SU-DHL-6 (cell line): ENCODE data around the gene KCNMB2.

Experiments used
- H2AFZ ChIP-seq: fragments of 200-600 bp; sonication (generic); 2 replicates; pipeline ENCODE4 v1.6.1; 2014; ENCODE audit warnings: low read depth, mild to moderate bottlenecking, moderate library complexity, mixed read lengths, antibody characterized with exemption, low read length; ENCODE audit not compliant: severe bottlenecking
- H3F3A ChIP-seq: fragments of 200-600 bp; shearing (Covaris generic); 2 replicates; pipeline ENCODE4 v1.6.0; 2016; ENCODE audit warnings: antibody characterized with exemption, mild to moderate bottlenecking; ENCODE audit not compliant: insufficient read depth
- H3K27ac ChIP-seq: fragments of 200-600 bp; sonication (generic); 2 replicates; pipeline ENCODE4 v1.5.1; 2016; ENCODE audit warnings: low read depth, mild to moderate bottlenecking, low read length, moderate library complexity, mixed read lengths
- H3K27me3 ChIP-seq: fragments of 200-600 bp; sonication (generic), shearing (Covaris generic); 2 replicates; pipeline ENCODE4 v1.6.0; 2014; ENCODE audit warnings: mild to moderate bottlenecking, low read length
- H3K36me3 ChIP-seq: fragments of 200-600 bp; sonication (generic); 2 replicates; pipeline ENCODE4 v1.6.1; 2014; ENCODE audit warnings: mild to moderate bottlenecking, low read length, mixed read lengths
- H3K4me2 ChIP-seq: fragments of 300-600, 200-600 bp; shearing (Covaris generic), sonication (generic); 2 replicates; pipeline ENCODE4 v1.6.0; 2014; ENCODE audit warnings: low read length, low read depth, mild to moderate bottlenecking; ENCODE audit not compliant: poor library complexity, severe bottlenecking
- H3K4me3 ChIP-seq: fragments of 200-600 bp; sonication (generic); 2 replicates; pipeline ENCODE4 v1.5.1; 2014; ENCODE audit warnings: antibody characterized with exemption, low read length, mild to moderate bottlenecking, mixed read lengths; ENCODE audit not compliant: insufficient read depth, poor library complexity, severe bottlenecking
- H3K79me2 ChIP-seq: fragments of 200-600 bp; sonication (generic); 2 replicates; pipeline ENCODE4 v1.6.1; 2014; ENCODE audit warnings: mild to moderate bottlenecking, low read length, moderate library complexity; ENCODE audit not compliant: insufficient read depth
- H3K9ac ChIP-seq: fragments of 200-600 bp; sonication (generic); 2 replicates; pipeline ENCODE4 v1.7.0; 2014; ENCODE audit warnings: mild to moderate bottlenecking, low read length
- H3K9me2 ChIP-seq: fragments of 200-600 bp; sonication (generic); replicated peaks from 2 replicates; pipeline ENCODE4 v1.6.1; 2014; ENCODE audit warnings: low read length; ENCODE audit not compliant: insufficient read depth
- H3K9me3 ChIP-seq: fragments of 200-600 bp; sonication (generic); 2 replicates; pipeline ENCODE4 v1.6.1; 2014; ENCODE audit warnings: low read length, mixed read lengths; ENCODE audit not compliant: insufficient read depth
- H4K20me1 ChIP-seq: fragments of 200-600 bp; sonication (generic); 2 replicates; pipeline ENCODE4 v1.6.1; 2014; ENCODE audit warnings: low read depth, mild to moderate bottlenecking, antibody characterized with exemption, low read length, moderate library complexity, mixed read lengths
- EZH2phosphoT487 ChIP-seq: fragments of 200-600 bp; sonication (generic), shearing (Covaris generic); conservative IDR thresholded peaks from 2 replicates; pipeline ENCODE4 v1.6.1; 2018; ENCODE audit warnings: mild to moderate bottlenecking, antibody characterized with exemption, low read length, moderate library complexity, mixed read lengths
- TF ChIP-seq, protein P1 (sequence below): fragments of 200-600 bp; sonication (generic); IDR thresholded peaks from one replicate; pipeline ENCODE4 v1.5.1; 2017; ENCODE audit warnings: antibody characterized with exemption, mild to moderate bottlenecking, low read length, moderate library complexity; ENCODE audit not compliant: insufficient read depth, poor library complexity, severe bottlenecking

Gene KCNMB2

DNA sequence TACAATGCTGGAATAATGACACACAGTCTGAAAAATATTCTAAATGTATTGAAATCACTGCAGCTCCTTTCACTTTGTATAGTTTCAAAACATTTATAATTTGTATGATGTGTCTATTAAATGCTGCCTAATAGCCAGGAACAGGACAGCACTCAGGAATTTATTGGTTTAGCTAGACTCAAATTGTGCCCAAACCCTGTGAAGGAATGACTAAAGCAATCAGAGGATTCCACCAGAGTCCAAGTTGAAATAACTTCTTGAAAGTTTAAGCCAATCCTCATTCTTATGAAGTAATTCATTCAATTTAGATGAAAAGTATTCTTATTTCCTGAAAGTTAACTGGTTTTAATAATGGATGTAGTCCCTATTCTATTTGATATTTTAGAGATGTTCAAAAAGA, 268.4 kb downstream of the KCNMB2 start:
- H3K4me2 ChIP-seq = no peak overlapping the region
- H2AFZ ChIP-seq = no peak overlapping the region
- TF ChIP-seq, protein P1, sequence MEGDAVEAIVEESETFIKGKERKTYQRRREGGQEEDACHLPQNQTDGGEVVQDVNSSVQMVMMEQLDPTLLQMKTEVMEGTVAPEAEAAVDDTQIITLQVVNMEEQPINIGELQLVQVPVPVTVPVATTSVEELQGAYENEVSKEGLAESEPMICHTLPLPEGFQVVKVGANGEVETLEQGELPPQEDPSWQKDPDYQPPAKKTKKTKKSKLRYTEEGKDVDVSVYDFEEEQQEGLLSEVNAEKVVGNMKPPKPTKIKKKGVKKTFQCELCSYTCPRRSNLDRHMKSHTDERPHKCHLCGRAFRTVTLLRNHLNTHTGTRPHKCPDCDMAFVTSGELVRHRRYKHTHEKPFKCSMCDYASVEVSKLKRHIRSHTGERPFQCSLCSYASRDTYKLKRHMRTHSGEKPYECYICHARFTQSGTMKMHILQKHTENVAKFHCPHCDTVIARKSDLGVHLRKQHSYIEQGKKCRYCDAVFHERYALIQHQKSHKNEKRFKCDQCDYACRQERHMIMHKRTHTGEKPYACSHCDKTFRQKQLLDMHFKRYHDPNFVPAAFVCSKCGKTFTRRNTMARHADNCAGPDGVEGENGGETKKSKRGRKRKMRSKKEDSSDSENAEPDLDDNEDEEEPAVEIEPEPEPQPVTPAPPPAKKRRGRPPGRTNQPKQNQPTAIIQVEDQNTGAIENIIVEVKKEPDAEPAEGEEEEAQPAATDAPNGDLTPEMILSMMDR = no peak
- no peak for TF ChIP-seq EZH2phosphoT487
- no peaks in the 10 kb centered on the region for H3K79me2 ChIP-seq
- no peaks in the 10 kb centered on the region for H3K27me3 ChIP-seq
- no peaks in the 10 kb centered on the region for H3F3A ChIP-seq
- H3K9ac ChIP-seq = no peak overlapping the region
- no peaks in the 10 kb centered on the region for H3K9me2 ChIP-seq
- H3K36me3 ChIP-seq = no peaks in the 10 kb centered on the region
- H3K4me3 ChIP-seq = no peak overlapping the region
- H3K9me3 ChIP-seq = no peaks in the 10 kb centered on the region
- no peak overlapping the region for H3K27ac ChIP-seq
- no peaks in the 10 kb centered on the region for H4K20me1 ChIP-seq

- Histone ChIP-seq H3K4me2 (no peak overlapping the region), H2AFZ (no peak overlapping the region), H4K20me1 (no peaks in the 10 kb centered on the region), H3K4me3 (no peak overlapping the region), H3K27ac (no peak overlapping the region), H3K36me3 (no peaks in the 10 kb centered on the region), H3K79me2 (no peaks in the 10 kb centered on the region), H3K9ac (no peak overlapping the region), H3F3A (no peaks in the 10 kb centered on the region), H3K9me3 (no peaks in the 10 kb centered on the region), H3K27me3 (no peaks in the 10 kb centered on the region), H3K9me2 (no peaks in the 10 kb centered on the region)
- TF ChIP-seq EZH2phosphoT487 = no peak
- TF ChIP-seq, protein P1 = no peak
These were observed 269.5 kb downstream of the KCNMB2 start for GRCh38 chr3:178805741-178806140.

DNA sequence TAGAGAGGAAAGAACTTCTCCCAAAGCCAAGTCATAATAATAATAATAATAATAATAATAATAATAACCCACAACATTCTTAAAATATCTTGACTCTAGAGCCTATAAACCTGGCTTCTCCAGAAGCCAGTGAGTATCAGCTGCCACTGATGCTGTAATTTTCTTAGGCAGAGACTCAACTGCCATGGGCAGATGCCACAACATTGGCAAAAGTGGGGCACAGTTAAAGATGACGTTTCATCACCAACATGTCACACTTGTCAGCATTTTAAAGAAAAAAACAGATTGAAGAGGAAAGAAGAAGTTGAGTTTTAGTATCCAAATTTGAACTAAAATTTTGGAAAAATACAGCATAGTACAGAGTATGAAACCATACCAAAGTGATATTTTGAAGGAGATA, 270.4 kb downstream of the KCNMB2 start:
- Histone ChIP-seq H4K20me1 (no peaks in the 10 kb centered on the region), H2AFZ (no peak overlapping the region), H3K9me2 (no peaks in the 10 kb centered on the region), H3K9ac (no peak overlapping the region), H3K27ac (no peak overlapping the region), H3K27me3 (no peaks in the 10 kb centered on the region), H3K9me3 (no peaks in the 10 kb centered on the region), H3K4me3 (no peak overlapping the region), H3K36me3 (no peaks in the 10 kb centered on the region), H3K4me2 (no peak overlapping the region), H3F3A (no peaks in the 10 kb centered on the region), H3K79me2 (no peaks in the 10 kb centered on the region)
- TF ChIP-seq, protein P1 = no peak
- no peak for TF ChIP-seq EZH2phosphoT487
